ENCODE data around the gene NDUFS8.

DNA sequence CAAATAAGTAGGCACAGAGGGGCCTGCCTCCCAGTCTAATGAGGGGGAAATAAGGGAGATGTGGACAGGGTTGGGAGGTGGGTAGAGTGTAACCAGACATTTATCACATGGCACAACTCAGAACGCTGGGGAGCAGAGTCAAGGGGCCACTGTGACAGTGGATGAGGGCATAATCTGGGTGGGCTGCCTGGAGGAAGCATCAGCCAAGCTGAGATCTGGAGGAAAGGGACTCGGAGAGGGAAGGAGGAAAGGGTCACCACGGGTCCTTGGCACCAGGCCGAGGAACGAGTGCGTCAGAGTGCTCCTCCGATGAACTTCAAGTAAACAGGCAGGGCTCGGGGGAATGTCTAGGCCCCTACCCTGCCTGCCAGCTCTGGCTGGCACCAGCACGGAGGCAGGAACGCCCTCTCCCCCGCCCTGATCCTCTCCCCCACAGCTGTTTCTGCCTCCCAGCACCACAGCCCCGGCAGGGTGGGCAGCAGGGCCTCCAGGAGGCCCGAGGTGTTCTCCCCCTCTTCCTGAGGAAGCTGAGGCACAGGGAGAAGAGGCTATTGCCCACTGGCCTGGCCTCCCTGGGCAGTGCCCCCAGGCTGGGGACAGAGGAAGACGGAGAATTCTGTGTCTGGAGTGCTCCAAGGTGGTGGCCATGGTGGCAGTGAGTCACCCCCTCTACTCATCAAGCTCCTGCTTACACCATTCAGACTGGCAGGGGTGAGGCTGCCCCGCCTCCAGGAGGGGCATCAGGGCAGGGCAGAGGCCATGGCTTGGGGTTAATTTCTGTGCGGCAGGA is 16.1 kb upstream of the NDUFS8 start:
- TF ChIP-seq EP300 (IDR thresholded peaks at IDR 0.05; ENCODE audit: borderline replicate concordance) (no peak), CREB1 (IDR thresholded peaks at IDR 0.05; ENCODE audit: low read depth) (no peak), FOXM1 (IDR thresholded peaks at IDR 0.05; ENCODE audit: borderline replicate concordance, low read depth) (no peak), TAF1 (IDR thresholded peaks at IDR 0.05; ENCODE audit: low read depth) (peak; percentile 25; the same call in 1 of the 2 replicates), YY1 (IDR thresholded peaks at IDR 0.05; ENCODE audit: low read depth) (peak; percentile 68), EGR1 (IDR thresholded peaks at IDR 0.05) (no peak), TEAD4 (IDR thresholded peaks at IDR 0.05) (no peak), TCF12 (IDR thresholded peaks at IDR 0.05; ENCODE audit: low read depth) (no peak)
- TF ChIP-seq, protein P1, sequence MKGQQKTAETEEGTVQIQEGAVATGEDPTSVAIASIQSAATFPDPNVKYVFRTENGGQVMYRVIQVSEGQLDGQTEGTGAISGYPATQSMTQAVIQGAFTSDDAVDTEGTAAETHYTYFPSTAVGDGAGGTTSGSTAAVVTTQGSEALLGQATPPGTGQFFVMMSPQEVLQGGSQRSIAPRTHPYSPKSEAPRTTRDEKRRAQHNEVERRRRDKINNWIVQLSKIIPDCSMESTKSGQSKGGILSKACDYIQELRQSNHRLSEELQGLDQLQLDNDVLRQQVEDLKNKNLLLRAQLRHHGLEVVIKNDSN (IDR thresholded peaks at IDR 0.05): no peak
- TF ChIP-seq, protein P2, sequence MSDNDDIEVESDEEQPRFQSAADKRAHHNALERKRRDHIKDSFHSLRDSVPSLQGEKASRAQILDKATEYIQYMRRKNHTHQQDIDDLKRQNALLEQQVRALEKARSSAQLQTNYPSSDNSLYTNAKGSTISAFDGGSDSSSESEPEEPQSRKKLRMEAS (IDR thresholded peaks at IDR 0.05): no peak
- TF ChIP-seq, protein P3, sequence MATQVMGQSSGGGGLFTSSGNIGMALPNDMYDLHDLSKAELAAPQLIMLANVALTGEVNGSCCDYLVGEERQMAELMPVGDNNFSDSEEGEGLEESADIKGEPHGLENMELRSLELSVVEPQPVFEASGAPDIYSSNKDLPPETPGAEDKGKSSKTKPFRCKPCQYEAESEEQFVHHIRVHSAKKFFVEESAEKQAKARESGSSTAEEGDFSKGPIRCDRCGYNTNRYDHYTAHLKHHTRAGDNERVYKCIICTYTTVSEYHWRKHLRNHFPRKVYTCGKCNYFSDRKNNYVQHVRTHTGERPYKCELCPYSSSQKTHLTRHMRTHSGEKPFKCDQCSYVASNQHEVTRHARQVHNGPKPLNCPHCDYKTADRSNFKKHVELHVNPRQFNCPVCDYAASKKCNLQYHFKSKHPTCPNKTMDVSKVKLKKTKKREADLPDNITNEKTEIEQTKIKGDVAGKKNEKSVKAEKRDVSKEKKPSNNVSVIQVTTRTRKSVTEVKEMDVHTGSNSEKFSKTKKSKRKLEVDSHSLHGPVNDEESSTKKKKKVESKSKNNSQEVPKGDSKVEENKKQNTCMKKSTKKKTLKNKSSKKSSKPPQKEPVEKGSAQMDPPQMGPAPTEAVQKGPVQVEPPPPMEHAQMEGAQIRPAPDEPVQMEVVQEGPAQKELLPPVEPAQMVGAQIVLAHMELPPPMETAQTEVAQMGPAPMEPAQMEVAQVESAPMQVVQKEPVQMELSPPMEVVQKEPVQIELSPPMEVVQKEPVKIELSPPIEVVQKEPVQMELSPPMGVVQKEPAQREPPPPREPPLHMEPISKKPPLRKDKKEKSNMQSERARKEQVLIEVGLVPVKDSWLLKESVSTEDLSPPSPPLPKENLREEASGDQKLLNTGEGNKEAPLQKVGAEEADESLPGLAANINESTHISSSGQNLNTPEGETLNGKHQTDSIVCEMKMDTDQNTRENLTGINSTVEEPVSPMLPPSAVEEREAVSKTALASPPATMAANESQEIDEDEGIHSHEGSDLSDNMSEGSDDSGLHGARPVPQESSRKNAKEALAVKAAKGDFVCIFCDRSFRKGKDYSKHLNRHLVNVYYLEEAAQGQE (IDR thresholded peaks at IDR 0.05; ENCODE audit: low read depth): no peak
